Activated T-cell treated with anti-CD3 and anti-CD28 coated beads, Interleukin-2, amount 50 U/mL, for 48 hours (primary cell): ENCODE results near the gene THRAP3.

Source experiments
- DNase-seq, 2 experiments: peaks; one replicate each; pipeline ENCODE4 v3.0.0-alpha.2; 2020

THRAP3 gene

DNA sequence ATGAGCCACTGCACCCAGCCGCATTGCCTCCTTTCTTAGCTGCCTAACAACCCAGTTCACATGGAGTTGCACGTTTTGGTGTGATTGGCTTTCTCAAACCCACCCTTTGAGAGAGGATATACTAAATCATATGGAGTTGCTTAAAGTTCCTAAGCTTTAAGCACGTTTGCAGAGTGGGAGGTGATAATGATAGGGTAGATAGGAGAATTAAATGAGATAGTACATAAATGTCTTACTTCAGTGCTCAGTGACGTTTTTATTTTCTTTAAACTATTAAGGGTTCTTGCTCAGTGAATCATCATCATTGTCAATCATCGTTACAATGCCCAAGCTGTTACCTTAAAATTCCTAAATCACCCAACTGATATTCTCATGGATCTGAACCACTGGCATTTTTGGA lies 79.0 kb downstream of the THRAP3 start:
- DNase-seq: no peak

GRCh38 chr1:36303650-36304360 lies 79.6 kb downstream of the THRAP3 start:
- DNase-seq: no peak

- peak in 1 of 2 experiments; percentile 14 for DNase-seq
Observed at GRCh38 chr1:36304521-36304920, 80.3 kb downstream of the THRAP3 start.

DNA sequence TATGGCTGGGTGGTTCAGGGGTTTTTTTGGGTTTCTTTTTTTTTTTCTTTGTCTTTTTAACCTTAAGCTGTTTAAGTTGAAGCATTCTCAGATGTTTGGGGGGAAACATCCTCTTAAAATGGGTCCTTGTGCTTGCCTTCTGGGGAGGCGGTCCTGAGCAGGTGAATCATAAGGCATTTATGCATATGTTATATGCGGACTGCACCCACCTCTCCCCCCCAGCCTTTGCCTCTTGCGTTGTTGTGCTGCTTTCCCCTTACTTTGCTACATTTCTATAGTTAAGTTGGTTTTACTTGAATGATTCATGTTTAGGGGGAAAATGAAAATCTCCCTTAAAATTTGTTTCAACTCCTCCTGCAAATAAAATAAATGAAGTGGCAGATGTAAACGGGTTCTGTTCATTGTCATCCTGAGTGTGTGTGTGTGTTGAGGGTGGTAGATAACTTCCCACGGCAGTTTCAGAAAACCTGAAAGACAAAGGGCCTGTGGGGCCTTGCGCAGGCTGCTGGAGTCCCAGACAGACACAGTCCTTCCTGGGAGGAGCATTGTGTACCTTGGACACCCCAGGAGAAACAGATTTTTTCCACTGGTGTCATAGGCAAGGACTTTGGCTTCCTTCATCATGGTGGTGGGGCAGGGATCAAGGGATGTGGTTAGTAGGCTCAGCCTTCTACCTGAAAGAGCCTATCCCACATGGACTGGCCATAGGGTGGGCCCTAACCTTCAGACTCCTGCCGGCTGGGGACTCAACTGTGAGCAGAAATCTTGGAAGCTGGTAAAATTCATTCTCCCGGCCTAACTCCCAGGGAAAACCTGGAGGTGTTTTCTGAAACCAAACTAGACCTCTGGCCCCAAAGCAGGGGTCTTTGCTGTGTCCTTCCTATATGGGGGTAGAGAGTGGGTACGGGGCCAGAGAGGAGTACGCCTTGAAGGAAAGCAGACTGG lies 81.0 kb downstream of the THRAP3 start:
- peak; percentile 59 to 65 for DNase-seq

DNA sequence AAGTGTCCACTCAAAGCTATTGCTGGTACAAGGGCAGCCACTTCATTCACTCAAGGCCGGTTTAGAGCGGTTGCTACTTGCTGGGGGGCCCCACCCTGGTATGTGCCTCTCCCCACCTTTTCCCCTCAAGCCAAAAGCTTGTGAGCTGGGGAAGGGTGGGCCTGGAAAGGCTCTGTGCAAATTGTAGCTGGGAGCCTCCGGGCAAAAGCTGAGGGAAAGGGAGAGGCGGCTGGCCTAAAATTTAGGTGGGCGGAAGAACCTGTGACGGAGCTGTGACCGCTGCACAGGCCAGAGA lies 81.6 kb downstream of the THRAP3 start:
- peak; percentile 29 to 45 for DNase-seq

DNA sequence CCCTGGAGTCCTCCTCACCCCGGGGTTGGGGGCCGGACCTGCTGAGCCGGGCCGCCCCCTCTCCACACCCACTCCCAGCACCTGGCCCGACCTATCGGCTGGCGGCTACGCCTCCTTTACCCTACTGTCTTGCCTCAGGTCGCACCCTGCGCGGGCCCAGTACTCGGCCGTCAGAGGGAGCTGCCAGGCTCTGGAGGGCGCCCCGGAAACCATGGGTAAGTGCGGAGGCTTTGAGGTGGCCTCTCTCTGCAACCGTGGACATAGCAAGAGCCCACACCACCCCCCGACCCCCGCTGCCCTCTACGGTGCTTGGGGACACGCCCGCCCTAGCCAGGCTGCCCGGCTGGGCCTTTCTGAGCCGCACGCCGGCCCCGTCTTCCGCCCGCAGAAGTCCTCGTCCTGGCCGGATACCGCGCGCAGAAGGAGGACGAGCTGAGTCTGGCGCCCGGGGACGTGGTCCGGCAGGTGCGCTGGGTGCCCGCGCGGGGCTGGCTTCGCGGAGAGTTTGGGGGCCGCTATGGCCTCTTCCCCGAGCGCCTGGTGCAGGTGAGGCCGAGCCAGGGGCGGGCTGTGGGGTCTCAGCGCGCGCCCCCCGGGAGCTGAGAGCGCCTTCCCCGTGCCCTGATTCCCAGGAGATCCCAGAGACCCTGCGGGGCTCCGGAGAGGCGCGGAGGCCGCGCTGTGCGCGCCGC lies 82.1 kb downstream of the THRAP3 start, which contains the start of gene SH3D21:
TSS of gene SH3D21 (plus strand) at position 159 of the 692 bp plus-strand sequence. CDS start at position 212, 53 bp downstream.
- peak; percentile 68 to 75 for DNase-seq

DNA sequence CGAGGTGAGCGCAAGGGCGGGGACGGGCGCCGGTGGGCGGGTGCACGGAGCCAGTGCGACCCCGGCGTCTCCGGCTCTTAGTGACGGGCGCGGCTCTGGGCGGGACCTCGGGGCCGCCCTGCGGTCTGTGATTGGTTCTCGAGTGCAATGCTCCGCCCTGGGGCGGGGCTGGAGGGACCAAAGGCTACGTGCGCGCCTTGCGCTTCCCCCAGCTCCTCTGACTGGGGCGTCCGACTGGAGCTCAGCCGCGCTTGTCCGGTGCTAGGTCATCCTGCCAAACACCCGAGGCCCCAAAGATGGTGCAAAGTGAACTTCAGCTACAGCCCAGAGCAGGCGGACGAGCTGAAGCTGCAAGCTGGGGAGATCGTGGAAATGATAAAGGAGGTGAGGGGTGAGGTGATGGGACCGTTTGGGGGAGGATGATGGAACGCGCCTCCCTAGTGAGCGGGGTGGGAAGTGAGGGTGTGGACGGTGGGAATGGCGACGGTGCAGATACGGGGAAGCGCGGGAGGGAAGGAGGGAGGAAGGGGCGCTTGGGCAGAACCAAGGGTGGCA lies 82.7 kb downstream of the THRAP3 start:
- DNase-seq: peak; percentile 96 to 97

- peak in 1 of 2 experiments; percentile 17 for DNase-seq
Observed at GRCh38 chr1:36307601-36308330, 83.5 kb downstream of the THRAP3 start.

DNA sequence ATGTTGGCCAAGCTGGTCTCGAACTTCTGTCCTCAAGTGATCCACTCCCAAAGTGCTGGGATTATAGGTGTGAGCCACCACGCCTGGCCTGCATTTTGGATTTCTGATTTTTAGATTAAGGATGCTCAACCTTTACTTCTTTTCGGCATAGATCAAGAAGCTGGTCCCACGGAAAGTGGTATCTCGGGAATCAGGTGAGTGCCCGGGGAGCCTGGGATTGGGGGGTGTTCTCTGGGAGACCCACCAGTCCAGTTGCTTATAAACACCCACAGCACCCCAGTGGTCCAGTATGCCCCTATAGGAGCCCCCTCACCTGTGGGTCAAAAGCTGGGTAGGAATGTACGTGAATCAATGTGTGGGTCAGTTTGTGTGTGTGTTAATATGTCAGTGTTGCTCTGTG lies 85.2 kb downstream of the THRAP3 start:
- no peak for DNase-seq

- no peak for DNase-seq
Observed at GRCh38 chr1:36320291-36320761, 96.1 kb downstream of the THRAP3 start.

DNA sequence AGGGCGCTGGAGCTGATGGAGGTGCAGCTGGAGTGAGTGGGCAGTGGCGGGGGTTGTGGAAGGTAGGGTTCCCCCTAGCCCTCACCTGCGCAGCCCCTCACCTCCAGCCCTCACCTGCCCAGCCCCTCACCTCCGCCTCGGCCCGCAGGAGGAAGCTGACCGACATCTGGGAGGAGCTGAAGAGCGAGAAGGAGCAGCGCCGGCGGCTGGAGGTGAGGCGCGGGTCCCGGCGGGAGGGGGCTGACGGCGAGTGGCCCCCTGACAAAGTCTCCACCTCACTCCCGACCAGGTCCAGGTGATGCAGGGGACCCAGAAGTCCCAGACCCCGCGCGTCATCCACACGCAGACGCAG lies 96.5 kb downstream of the THRAP3 start:
- DNase-seq: peak in 1 of 2 experiments; percentile 36

- peak; percentile 56 to 64 for DNase-seq
Observed at GRCh38 chr1:36321119-36321951, 97.1 kb downstream of the THRAP3 start.

- DNase-seq: peak in 1 of 2 experiments; percentile 33
Observed at GRCh38 chr1:36322041-36322785, 98.0 kb downstream of the THRAP3 start.

GRCh38 chr1:36322786-36323635 lies 98.8 kb downstream of the THRAP3 start:
- peak; percentile 66 to 73 for DNase-seq

DNA sequence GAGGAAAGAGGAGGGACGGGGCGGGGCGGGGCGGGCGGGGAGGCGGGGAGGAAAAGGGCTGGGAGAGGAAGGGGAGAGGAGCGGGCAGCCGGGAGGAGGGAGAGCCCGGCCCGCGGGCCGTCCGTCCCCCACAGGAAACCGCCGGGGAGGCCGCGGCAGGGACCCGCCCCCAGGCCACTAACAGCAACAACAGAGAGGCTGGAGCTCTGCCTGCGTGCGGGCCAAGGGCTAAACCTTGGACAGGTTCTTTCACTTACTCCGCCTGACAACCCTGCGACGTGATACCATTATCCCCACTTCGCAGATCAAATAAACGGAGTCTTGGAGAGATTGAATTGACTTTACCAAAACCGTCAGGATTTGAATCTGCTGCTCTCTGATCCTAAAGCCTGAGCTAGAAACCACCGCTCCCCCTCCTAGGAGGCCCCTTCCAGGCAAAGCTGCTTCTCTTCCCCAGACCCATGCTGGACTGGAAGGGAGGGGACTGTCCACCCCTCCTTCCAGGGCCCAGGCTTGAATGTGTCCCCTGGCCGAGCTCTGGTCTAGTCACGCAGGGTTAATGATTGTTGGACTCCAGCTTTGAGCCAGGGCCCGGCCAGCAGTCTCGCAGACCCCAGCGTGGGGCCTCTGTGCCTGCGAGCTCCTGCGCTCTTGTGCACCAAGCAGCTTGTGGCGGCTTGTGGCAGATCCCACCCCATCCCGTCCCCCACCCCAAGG lies 99.6 kb downstream of the THRAP3 start, which contains the start of gene EVA1B:
TSS of gene EVA1B (minus strand) at position 10 of the 717 bp plus-strand sequence. CDS start 608 bp downstream, outside the sequence.
- peak; percentile 65 to 70 for DNase-seq

GRCh38 chr1:36324353-36324703 lies 100.1 kb downstream of the THRAP3 start:
- no peak for DNase-seq

- DNase-seq: peak in 1 of 2 experiments; percentile 41
Observed at GRCh38 chr1:36326499-36326898, 102.3 kb downstream of the THRAP3 start.

DNA sequence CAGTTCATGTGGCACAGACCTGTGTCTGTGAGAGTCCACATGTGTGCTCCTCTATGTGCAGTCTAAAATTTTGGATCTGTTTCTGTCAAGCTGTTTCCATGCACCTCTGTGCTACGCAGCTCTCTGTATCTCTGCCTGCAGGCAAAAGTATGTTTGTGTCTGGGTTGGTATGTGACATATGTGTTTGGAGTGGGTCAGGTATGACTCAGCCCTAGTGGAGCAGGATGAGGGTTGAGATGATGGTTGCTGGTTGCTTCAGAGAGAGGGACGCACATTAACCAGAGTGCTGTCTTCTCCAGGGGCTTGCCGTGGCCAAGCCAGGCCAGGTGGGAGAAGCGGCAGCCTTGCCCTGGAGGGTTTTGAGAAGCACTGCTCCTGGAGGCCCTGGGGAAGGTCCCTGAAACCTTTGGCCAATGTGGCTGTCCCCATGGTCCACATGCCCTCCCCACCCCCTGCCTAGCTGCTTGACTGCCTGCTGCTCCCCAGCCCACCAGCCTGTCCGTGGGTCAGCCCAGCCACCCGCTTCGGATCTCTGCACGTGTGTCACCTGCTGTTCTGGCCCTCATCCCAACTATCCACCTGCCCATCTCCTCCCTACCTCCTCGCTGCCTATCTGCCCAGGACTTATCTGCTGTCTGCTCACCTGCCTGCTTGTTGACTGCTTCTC lies 103.3 kb downstream of the THRAP3 start:
- DNase-seq: no peak
